ENCODE measurements around the gene NMUR2.

Gene NMUR2

GRCh38 chr5:152358861-152359568 lies 46.1 kb downstream of the NMUR2 start:
- TF ChIP-seq EZH2phosphoT487 (IDR thresholded peaks at IDR 0.05; ENCODE audit: borderline replicate concordance) = no peak
- no peak for TF ChIP-seq CTCF (conservative IDR thresholded peaks at IDR 0.05; ENCODE audit: low read length)
- Histone ChIP-seq H3K4me1 (ENCODE audit: insufficient read depth, low read length, poor library complexity, severe bottlenecking) (no peaks in the 10 kb centered on the region), H2AFZ (ENCODE audit: low read length) (no peak overlapping the region), H3K9ac (ENCODE audit: low read depth, low read length, poor library complexity, severe bottlenecking) (no peak overlapping the region), H3K9me2 (replicated peaks; ENCODE audit: low read depth, low read length) (no peaks in the 10 kb centered on the region), H3K4me2 (ENCODE audit: low read depth, low read length, poor library complexity, severe bottlenecking) (no peak overlapping the region), H4K20me1 (ENCODE audit: insufficient read depth, low read length, poor library complexity, severe bottlenecking) (no peaks in the 10 kb centered on the region), H3K9me3 (ENCODE audit: insufficient read depth, low read depth, low read length) (no peaks in the 10 kb centered on the region), H3K4me3 (ENCODE audit: low read length, poor library complexity, severe bottlenecking) (no peak overlapping the region), H3K79me2 (ENCODE audit: insufficient read depth, low read length) (no peaks in the 10 kb centered on the region), H3F3A (ENCODE audit: low read depth) (no peaks in the 10 kb centered on the region), H3K27me3 (ENCODE audit: insufficient read depth, low read length, poor library complexity, severe bottlenecking) (no peaks in the 10 kb centered on the region), H3K36me3 (ENCODE audit: insufficient read depth, low read length) (no peaks in the 10 kb centered on the region)

GRCh38 chr5:152356506-152356905 lies 48.6 kb downstream of the NMUR2 start:
- no peaks in the 10 kb centered on the region for H3K27me3 ChIP-seq (ENCODE audit: insufficient read depth, low read length, poor library complexity, severe bottlenecking)
- no peaks in the 10 kb centered on the region for H3K4me1 ChIP-seq (ENCODE audit: insufficient read depth, low read length, poor library complexity, severe bottlenecking)
- no peaks in the 10 kb centered on the region for H3K9me3 ChIP-seq (ENCODE audit: insufficient read depth, low read depth, low read length)
- no peak overlapping the region for H3K4me2 ChIP-seq (ENCODE audit: low read depth, low read length, poor library complexity, severe bottlenecking)
- H3K9ac ChIP-seq (ENCODE audit: low read depth, low read length, poor library complexity, severe bottlenecking) = no peak overlapping the region
- no peaks in the 10 kb centered on the region for H4K20me1 ChIP-seq (ENCODE audit: insufficient read depth, low read length, poor library complexity, severe bottlenecking)
- no peak overlapping the region for H3K4me3 ChIP-seq (ENCODE audit: low read length, poor library complexity, severe bottlenecking)
- H2AFZ ChIP-seq (ENCODE audit: low read length) = no peak overlapping the region
- no peak for TF ChIP-seq EZH2phosphoT487 (IDR thresholded peaks at IDR 0.05; ENCODE audit: borderline replicate concordance)
- no peak for TF ChIP-seq CTCF (conservative IDR thresholded peaks at IDR 0.05; ENCODE audit: low read length)
- no peaks in the 10 kb centered on the region for H3F3A ChIP-seq (ENCODE audit: low read depth)
- H3K9me2 ChIP-seq (replicated peaks; ENCODE audit: low read depth, low read length) = no peaks in the 10 kb centered on the region
- no peaks in the 10 kb centered on the region for H3K79me2 ChIP-seq (ENCODE audit: insufficient read depth, low read length)
- H3K36me3 ChIP-seq (ENCODE audit: insufficient read depth, low read length) = no peaks in the 10 kb centered on the region

- no peak overlapping the region for H3K9ac ChIP-seq (ENCODE audit: low read depth, low read length, poor library complexity, severe bottlenecking)
- H4K20me1 ChIP-seq (ENCODE audit: insufficient read depth, low read length, poor library complexity, severe bottlenecking) = no peaks in the 10 kb centered on the region
- H3K9me3 ChIP-seq (ENCODE audit: insufficient read depth, low read depth, low read length) = no peaks in the 10 kb centered on the region
- no peak overlapping the region for H2AFZ ChIP-seq (ENCODE audit: low read length)
- H3K4me1 ChIP-seq (ENCODE audit: insufficient read depth, low read length, poor library complexity, severe bottlenecking) = no peaks in the 10 kb centered on the region
- H3F3A ChIP-seq (ENCODE audit: low read depth) = no peaks in the 10 kb centered on the region
- H3K36me3 ChIP-seq (ENCODE audit: insufficient read depth, low read length) = no peaks in the 10 kb centered on the region
- H3K79me2 ChIP-seq (ENCODE audit: insufficient read depth, low read length) = no peaks in the 10 kb centered on the region
- TF ChIP-seq CTCF (conservative IDR thresholded peaks at IDR 0.05; ENCODE audit: low read length) (no peak), EZH2phosphoT487 (IDR thresholded peaks at IDR 0.05; ENCODE audit: borderline replicate concordance) (no peak)
- H3K4me3 ChIP-seq (ENCODE audit: low read length, poor library complexity, severe bottlenecking) = no peak overlapping the region
- no peaks in the 10 kb centered on the region for H3K27me3 ChIP-seq (ENCODE audit: insufficient read depth, low read length, poor library complexity, severe bottlenecking)
- H3K9me2 ChIP-seq (replicated peaks; ENCODE audit: low read depth, low read length) = no peaks in the 10 kb centered on the region
- H3K4me2 ChIP-seq (ENCODE audit: low read depth, low read length, poor library complexity, severe bottlenecking) = no peak overlapping the region
Measured at GRCh38 chr5:152355061-152355460, 50.0 kb downstream of the NMUR2 start.

All from Loucy (cell line).